IPS-18a (cell line): Measurements from ENCODE around the gene ELMO2.

Experiments
- H3K27ac ChIP-seq: one replicate; pipeline ENCODE4 v1.5.1; 2013; ENCODE audit warnings: low read length
- H3K27me3 ChIP-seq: one replicate; pipeline ENCODE4 v1.6.1; 2013; ENCODE audit warnings: mild to moderate bottlenecking, low read length; ENCODE audit not compliant: control insufficient read depth, insufficient read depth
- H3K36me3 ChIP-seq: one replicate; pipeline ENCODE4 v1.6.1; 2013; ENCODE audit warnings: low read depth, low read length; ENCODE audit not compliant: control insufficient read depth
- H3K4me1 ChIP-seq: one replicate; pipeline ENCODE4 v1.6.1; 2013; ENCODE audit warnings: low read depth, low read length; ENCODE audit not compliant: control insufficient read depth
- H3K4me3 ChIP-seq: one replicate; pipeline ENCODE4 v1.5.1; 2013; ENCODE audit warnings: low read length
- H3K9ac ChIP-seq: one replicate; pipeline ENCODE4 v1.6.1; 2013; ENCODE audit warnings: mild to moderate bottlenecking, low read length, moderate library complexity
- H3K9me3 ChIP-seq: one replicate; pipeline ENCODE4 v1.6.1; 2013; ENCODE audit warnings: low read depth, low read length; ENCODE audit not compliant: control insufficient read depth

Gene ELMO2

DNA sequence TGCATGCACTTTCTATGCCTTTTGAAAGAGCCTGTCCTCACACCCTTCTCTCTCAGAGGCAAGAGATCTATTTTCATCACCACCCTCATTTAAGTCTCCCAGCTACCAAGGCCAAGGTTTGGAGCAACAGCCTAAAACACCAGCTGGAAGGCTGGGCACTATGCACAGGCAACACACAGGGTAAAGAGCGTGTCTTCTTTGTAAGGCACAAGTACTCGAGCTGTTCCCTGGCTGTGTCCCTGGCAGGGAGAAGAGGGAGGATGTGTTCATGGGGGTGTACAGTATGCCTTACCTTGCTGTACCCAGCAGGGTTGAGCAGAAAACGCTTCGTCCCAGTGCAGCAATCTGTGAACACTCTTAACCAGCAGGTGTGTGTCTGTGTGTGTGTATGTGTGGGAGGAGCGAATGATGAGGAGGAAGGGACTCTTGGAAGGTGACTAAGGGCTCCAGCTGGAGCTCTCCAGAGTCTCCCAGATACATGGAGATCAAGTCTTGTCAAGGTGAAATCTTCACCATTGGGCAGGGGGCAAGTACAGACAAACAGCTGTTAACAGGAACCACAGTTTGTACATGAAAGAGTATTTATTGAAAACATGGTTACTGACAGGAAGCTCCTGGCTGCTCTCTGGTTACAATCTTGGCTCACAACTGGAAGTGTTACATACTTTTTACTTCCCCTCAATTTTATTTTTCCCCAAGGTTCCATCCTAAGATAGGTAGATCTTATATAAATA lies 40.8 kb downstream of the ELMO2 start:
- H3K36me3 ChIP-seq: peaks cover 47% of the 10 kb centered on the region
- peaks cover 11% of the 10 kb centered on the region for H3K4me1 ChIP-seq
- no peak overlapping the region for H3K9ac ChIP-seq
- no peak overlapping the region for H3K27ac ChIP-seq
- no peaks in the 10 kb centered on the region for H3K9me3 ChIP-seq
- no peaks in the 10 kb centered on the region for H3K27me3 ChIP-seq
- no peak overlapping the region for H3K4me3 ChIP-seq

DNA sequence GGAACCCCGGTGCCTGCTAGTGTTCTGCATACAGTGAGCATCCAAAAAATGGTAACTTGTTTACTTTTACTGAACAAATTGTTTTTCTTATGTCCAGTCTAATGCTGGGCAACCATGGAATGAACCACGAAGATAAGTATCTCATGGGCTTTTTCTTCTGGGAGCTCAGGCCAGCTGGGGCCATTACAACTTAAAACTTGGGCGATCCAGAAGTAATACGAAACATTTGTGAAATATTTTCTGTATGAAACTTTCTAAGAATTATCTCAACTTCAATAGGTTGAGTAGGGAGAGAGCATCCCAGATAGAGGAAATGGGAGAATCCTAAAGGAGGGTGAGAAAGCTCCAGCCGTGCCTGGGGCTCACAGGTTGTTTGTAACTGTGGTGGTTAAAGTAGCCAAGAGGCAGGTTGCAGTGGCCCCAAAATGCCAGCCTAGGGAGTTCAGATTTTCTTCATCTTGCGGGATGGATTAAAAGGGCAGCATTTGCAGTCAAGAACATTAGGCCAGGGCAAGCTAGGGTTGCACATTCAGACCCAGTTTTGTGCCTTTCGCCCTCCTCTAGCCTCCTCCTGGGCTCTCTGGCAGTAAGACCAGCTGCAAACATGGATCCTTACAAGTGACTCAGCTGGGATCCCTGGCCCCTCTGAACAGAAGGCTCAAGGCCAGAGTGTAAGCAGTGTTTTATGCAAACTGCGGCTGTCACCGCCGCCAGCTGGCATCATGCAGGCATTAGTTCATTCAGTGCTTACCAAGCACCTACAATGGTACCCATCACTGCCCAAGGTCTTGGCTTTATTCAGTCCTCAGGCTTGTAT lies 41.5 kb downstream of the ELMO2 start:
- no peaks in the 10 kb centered on the region for H3K27me3 ChIP-seq
- no peaks in the 10 kb centered on the region for H3K9me3 ChIP-seq
- H3K36me3 ChIP-seq: peaks cover 40% of the 10 kb centered on the region
- H3K4me3 ChIP-seq: peak overlapping the region; percentile 90
- peaks cover 11% of the 10 kb centered on the region for H3K4me1 ChIP-seq
- H3K27ac ChIP-seq: no peak overlapping the region
- peak overlapping the region; percentile 95 for H3K9ac ChIP-seq

- H3K27ac ChIP-seq: peak overlapping the region; percentile 36
- H3K9me3 ChIP-seq: no peaks in the 10 kb centered on the region
- H3K36me3 ChIP-seq: peaks cover 33% of the 10 kb centered on the region
- H3K4me3 ChIP-seq: peak overlapping the region; percentile 90
- H3K9ac ChIP-seq: peak overlapping the region; percentile 95
- H3K4me1 ChIP-seq: peaks cover 11% of the 10 kb centered on the region
- no peaks in the 10 kb centered on the region for H3K27me3 ChIP-seq
These were observed 42.3 kb downstream of the ELMO2 start for GRCh38 chr20:46363874-46364669.

DNA sequence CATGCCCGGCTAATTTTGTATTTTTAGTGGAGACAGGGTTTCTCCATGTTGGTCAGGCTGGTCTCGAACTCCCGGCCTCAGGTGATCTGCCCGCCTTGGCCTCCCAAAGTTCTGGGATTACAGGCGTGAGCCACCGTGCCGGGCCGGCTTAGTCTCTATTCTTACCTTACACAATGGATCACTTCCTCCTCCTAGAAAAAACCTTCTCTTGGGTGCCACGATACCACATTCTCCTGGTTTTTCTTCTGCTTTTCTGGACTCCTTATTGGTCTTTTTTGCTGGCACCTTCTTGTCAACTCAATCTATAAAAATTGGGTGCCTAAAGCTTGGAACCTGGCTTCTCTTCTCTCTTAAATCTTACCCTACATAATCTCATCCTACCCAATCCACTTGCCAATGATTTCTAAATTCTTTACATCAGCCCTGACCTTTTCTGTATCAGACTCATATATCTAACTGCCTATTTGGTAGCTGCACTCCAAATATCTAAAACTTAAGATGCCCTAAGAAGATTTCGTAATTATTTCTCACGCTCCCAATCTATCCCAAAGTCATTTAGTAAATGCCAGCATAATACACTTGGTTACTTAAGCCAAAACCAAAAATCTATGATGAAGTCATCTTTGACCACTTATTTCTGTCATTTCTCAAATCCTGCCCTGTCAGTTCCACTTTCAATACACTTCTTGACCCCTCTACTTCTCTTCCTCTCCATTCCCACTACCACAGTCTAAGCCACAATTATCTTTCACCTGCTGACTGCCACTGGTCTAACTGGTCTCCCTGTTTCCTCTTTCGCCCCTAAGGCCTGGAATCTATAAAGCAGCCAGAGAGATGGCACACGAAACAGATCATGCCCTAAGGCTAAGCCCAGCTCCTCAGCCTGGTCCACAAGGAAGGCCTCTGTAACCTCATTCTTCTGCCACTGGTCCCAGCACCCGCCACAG lies 43.2 kb downstream of the ELMO2 start:
- Histone ChIP-seq H3K27me3 (no peaks in the 10 kb centered on the region), H3K4me3 (peak overlapping the region; percentile 90), H3K9ac (peak overlapping the region; percentile 95), H3K27ac (no peak overlapping the region), H3K4me1 (peaks cover 11% of the 10 kb centered on the region), H3K36me3 (peaks cover 25% of the 10 kb centered on the region), H3K9me3 (no peaks in the 10 kb centered on the region)

- Histone ChIP-seq H3K36me3 (peaks cover 15% of the 10 kb centered on the region), H3K27me3 (no peaks in the 10 kb centered on the region), H3K9ac (no peak overlapping the region), H3K27ac (no peak overlapping the region), H3K4me1 (peaks cover 11% of the 10 kb centered on the region), H3K9me3 (no peaks in the 10 kb centered on the region), H3K4me3 (no peak overlapping the region)
These were observed 44.6 kb downstream of the ELMO2 start for GRCh38 chr20:46361811-46362210.

DNA sequence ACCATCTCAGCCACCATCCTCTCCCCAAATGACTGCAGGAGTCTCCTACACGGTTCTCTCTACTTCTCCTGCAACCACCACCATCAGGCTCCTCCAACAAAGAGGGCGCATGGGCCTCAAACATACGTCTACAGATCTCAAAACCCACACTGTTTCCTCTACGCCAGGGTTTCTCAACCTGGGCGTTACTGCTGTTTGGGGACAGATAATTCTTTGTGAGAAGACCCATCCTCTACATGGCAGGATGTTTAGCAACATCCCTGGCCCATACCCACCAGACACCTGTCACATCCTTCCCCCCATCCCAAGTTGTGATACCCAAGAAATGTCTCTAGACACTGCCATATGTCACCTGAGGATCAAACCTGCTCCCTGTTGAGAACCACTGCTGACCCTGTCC lies 45.0 kb downstream of the ELMO2 start:
- Histone ChIP-seq H3K4me1 (peaks cover 11% of the 10 kb centered on the region), H3K27me3 (no peaks in the 10 kb centered on the region), H3K4me3 (no peak overlapping the region), H3K36me3 (peaks cover 11% of the 10 kb centered on the region), H3K27ac (no peak overlapping the region), H3K9me3 (no peaks in the 10 kb centered on the region), H3K9ac (no peak overlapping the region)

DNA sequence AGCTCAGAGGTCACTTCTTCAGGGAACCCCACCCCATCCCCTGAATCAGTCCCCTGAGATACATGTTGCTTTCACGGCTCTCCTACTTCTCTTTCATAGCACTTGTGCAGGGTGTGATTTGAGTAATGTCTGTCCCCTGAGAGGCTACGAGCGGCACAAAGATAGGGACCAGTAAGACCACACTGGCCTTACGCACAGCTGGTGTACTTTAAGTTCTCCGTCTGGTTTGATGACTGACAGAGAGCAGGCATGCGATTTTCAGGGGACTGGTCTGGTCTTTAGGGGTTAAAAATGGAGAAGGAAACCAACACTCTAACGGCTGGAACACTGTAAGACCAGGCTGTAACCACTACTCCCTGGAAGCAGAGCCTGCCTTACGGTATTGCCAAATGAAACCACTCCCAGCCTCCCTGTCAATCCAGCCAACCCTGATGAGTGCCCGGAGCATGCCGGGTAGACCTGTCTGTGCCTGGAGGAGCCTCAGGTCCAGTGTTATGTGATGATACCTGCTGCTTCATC lies 47.1 kb downstream of the ELMO2 start:
- Histone ChIP-seq H3K27ac (no peak overlapping the region), H3K36me3 (no peaks in the 10 kb centered on the region), H3K4me1 (peaks cover 5% of the 10 kb centered on the region), H3K27me3 (no peaks in the 10 kb centered on the region), H3K4me3 (no peak overlapping the region), H3K9me3 (no peaks in the 10 kb centered on the region), H3K9ac (no peak overlapping the region)

DNA sequence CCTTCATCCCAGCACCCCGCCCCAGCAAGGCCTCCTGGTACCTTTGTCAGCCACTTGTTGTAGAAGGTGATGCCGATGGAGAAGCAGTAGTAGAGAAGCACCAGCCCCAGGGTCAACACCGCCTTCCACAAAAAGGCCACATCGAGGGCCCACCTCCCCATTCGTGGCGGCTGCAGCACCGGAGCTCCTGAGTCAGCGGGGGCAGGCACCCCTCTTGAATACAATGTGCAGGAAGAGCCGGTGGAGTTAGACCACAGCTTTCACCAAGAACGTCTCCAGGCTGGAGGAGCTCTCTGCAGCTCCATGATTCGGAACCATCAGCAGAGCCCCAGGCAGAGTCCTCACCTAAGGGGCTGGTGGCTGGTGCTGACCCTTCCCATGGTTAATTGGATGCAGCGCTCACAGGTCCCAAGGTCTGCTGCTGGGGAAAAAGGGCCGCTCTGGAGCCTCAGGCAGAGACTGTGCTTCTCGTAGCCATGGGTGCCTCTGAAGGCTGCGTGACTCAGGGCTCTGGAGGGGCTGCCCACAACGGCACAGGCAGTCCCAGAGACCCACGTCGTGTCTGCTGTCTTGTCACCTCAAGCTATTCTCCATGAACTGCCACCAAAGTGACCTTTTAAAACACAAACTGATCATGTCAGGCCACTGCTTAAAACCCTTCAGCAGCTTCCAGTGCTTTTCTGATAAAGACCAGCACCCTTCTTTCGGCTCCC lies 47.9 kb downstream of the ELMO2 start:
- no peaks in the 10 kb centered on the region for H3K9me3 ChIP-seq
- H3K4me3 ChIP-seq: no peak overlapping the region
- H3K36me3 ChIP-seq: no peaks in the 10 kb centered on the region
- no peak overlapping the region for H3K9ac ChIP-seq
- H3K4me1 ChIP-seq: peaks cover 4% of the 10 kb centered on the region
- no peaks in the 10 kb centered on the region for H3K27me3 ChIP-seq
- H3K27ac ChIP-seq: no peak overlapping the region

DNA sequence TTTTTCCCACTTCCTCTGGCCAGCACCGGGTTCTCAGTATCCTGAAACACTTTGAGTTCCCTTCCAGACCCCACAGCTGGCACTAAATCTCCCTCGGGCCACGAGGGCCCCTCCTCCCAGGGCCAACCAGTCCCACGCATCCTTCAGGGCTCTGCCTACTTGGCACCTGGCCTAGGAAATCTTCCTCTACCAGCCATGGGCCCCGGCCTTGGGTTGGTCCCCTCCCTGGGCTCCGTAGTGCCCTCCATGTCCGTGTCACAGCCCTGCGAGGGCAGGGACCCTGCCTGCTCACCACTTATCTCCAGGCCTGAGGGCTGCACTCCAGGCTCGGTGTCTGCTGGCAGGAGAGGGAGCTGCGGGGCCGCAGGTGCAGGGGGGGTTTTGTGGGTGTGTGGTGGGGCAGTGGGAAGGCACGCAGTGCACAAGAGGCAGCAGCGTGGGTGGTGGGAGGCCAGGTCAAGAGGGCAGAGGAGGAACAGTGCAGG lies 49.3 kb downstream of the ELMO2 start:
- Histone ChIP-seq H3K27ac (no peak overlapping the region), H3K36me3 (no peaks in the 10 kb centered on the region), H3K9ac (no peak overlapping the region), H3K4me3 (no peak overlapping the region), H3K9me3 (no peaks in the 10 kb centered on the region), H3K27me3 (no peaks in the 10 kb centered on the region), H3K4me1 (no peaks in the 10 kb centered on the region)
